Central memory CD4-positive, alpha-beta T cell (primary cell): ENCODE measurements around the gene C2orf80.
"Not testable (repeated sequence)": the region's sequence is repeated elsewhere in the genome, so short reads cannot be mapped to it uniquely, and the experiment has no call there.

Source experiments
- DNase-seq: peaks from one replicate; pipeline ENCODE4 v3.0.0; 2022
- total RNA-seq, 3 experiments: gene quantifications; one replicate each; lab custom pipeline; 2026; lab: John Stamatoyannopoulos, UW

Gene C2orf80
- 0 reads per million in 3 experiments for total RNA-seq

DNA sequence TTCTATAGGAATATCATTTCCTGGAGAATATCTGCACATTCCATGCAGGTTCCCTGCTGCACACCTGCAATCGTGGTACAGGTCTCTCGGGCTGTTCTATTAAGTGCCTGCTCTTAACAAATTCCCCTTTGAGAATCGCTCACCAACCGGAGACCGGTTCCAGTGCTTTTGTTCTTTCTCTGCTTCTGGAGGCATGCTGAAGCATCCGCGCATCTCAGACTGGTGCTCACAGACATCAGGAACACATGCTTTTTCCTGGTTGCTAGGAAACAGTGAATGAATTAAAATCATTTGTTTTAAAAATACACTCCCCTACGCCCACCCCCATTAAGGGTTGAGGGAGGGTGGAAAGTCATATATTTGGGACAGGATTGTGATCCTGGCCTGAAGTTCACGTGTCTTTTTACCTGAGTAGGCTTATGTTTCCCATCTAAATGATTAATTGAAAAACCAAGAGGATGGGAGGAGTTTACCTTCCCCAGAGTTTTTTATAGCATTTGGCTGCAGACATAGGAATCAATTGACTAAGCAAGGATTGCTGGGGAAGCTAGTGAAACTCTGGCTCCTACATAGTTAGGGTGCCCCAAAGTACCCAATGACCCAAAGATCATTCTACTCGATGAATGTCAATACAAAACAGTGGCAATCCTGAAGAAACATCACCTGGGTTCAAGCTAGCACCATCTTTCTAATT, at the start of gene C2orf80:
TSS of gene C2orf80 (minus strand) at position 221 of the 694 bp plus-strand sequence. CDS start 3,044 bp downstream, outside the sequence.
- no peak for DNase-seq

DNA sequence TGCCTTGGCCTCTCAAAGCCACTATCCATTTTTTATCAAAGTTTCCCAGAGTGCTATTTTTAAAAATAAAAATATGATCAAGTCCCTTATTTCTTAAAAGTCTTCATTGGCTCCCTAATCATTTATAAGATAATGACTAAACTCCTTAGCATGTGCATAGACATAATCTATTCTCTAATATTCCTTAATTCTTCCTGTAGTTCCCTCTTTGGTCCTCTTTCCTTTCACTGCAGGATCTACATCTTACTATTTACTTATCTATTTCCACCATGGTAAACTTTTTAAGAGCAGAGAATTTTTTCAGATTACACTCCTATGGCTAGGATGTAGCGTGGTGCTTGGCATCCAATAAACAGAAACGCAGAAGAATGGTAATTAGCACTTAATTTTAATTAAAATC, 46.0 kb upstream of the C2orf80 start:
- no peak for DNase-seq

GRCh38 chr2:208234786-208235185, 45.0 kb upstream of the C2orf80 start:
- DNase-seq, result no peak

DNA sequence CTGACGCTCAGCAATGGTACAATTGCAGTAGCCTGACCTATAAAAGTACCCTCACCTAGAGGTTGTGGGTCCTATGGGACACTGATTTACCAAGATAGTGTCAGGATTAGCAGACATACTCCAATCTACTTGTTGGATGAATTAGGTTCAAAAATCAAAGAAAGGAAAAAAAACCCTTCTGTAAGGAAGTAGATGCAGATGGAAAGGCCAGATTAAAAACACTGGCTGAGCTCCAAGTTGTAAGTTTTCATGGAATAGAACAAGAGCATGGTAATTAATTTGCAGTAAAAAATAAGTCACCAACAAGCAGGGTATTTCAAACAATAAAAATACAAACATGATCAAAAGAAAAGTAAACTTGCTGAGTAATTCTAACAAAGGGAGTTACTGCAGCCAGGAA, 38.6 kb upstream of the C2orf80 start:
- DNase-seq, result no peak

- no peak for DNase-seq
These were observed 37.9 kb upstream of the C2orf80 start for GRCh38 chr2:208227581-208228232.

GRCh38 chr2:208224802-208225201, 35.0 kb upstream of the C2orf80 start:
- no peak for DNase-seq

- no peak for DNase-seq
These were observed 32.5 kb upstream of the C2orf80 start for GRCh38 chr2:208222351-208222750.

- DNase-seq, result not testable (repeated sequence)
These were observed 32.0 kb upstream of the C2orf80 start for GRCh38 chr2:208221873-208222272.

DNA sequence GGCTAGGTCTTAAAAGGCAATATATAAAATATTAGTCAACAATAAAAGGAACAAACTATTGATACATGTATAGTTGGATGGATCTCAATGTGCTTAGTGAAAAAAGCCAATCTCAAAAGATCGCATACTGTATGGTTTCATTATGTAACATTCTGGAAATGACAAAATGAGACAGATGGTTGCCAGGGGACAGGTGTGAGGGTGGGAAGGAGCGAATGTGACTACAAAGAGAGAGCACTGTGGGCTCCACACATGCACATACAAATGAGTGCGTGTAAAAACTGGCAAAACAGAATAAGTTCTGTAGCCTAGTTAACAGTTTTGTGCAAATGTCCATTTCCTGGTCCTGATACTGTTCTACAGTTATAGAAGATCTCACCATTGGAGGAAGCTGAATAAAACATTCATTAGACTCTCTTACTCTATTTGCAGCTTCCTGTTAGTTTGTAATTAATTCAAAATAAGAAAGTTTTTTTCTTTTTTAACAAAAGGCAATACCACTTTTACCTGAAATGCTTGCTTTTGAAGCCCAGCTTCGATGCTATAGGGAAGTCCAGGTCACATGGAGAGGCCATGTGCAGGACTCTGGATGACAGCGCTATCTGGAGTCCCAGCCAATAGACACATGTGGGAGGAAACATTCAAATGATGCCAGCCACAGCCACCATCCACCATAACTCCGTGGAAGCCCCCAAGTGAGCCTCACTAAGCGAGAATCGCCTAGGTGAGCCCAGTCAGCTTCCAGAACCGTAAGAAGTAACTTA, 21.0 kb upstream of the C2orf80 start:
- DNase-seq, result no peak

DNA sequence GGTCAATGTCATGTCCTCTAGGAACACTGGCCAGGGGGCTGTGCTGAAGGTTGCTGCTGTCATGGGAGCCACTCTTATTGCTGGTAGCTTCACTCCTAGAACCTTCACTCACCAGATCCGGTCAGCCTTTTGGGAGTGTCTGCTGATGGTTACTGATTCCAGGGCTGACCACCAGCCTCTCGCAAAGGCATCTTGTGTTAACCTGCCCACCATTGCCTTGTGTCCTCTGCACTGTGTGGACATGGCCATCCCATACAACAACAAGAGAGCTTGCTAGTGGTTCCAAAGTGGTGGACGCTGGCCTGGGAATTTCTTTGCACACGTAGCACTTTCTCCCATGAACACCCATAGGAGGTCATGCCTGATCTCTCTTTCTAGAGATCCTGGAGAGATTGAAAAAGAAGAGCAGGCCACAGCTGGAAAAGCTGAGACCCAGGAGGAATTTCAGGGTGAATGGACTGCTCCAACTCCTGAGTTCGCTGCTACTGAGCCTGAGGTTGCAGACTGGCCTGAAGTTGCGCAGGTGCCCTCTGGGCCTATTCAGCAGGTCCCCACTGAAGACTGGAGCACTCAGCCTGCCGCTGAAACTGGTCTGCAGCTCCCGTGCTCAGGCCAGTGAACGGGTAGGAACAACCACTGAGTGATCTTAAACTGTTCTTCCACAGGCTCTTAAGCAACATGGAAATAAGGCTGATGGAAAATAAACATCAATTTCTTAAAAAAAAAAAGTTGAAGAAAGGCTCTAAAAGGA, 18.7 kb upstream of the C2orf80 start:
- no peak for DNase-seq

GRCh38 chr2:208207769-208208168, 17.9 kb upstream of the C2orf80 start:
- DNase-seq, result no peak

- DNase-seq, result no peak
These were observed 14.3 kb upstream of the C2orf80 start for GRCh38 chr2:208204166-208204565.

DNA sequence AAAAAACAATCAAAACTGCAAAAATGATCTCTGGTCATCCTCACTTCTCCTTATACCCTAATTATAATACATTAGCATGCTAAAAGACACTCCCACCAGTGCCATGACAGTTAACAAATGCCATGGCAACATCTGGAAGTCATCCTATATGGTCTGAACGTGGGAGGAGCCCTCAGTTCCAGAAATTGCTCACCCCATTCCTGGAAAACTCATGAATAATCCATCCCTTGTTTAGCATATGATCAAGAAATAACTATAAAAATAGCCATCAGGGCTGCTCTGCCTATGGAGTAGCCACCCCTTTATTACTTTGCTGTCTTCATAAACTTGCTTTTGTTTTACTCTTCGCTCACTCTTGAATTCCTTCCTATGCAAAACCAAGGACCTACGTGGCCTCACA, 5.7 kb upstream of the C2orf80 start:
- DNase-seq, result no peak

DNA sequence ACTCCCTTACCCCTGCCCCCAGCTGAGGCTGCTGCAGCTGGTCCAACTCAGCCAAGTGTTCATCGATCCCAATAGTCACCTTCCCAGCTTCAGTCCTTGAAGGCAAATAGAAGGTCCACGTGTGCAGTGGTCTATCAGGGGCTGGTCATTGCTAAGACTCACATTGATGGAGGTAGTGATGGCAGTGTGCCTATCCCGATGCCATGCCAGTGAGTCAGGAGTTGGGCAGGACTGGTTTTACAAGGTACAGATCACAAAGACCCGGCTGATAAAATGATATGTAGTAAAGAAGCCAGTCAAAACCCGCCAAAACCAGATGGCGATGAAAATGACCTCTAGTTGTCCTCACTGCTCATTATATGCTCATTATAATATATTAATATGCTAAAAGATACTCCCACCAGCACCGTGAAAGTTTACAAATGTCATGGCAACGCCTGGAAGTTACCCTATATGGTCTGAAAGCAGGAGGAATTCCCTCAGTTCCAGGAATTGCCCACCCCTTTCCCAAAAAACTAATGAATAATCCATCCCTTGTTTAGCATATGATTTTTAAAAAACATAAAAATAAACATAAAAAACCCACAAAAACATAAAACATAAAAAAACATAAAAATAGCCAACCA, 2.9 kb upstream of the C2orf80 start:
- no peak for DNase-seq

DNA sequence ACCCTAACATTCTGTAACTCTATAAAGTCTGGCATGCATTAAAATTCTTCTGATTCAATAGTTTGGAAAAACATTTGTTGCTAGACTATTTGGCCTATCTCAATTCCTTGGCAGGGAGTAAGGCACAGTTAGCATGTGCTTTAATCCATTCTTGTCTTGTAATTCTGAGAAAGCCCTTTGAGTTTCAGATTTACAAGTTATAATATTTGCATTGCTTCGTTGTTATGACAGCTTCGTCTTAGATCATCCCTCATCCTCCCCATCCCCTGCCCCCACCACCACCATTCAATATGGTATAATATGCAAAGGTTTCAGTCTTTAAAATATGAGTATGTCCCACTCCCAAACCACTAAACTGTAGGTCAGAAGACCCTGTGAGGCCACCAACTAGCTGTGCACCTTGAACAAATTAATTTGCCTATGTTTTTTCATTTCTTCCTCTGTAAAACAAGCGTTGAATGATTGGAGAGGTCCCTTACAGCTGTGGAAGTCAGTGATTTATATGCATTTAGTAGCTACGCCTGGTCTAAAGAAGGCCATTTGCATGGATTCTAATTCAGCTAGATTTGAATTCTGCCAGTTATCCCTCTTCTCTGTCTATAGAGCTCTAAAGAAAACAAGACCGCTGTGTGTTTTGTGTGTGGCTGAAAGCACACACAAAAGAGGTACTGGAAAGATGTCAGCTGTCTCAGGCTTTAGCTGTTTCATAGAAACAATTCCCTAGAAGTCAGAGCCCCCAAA, 591 bp downstream of the C2orf80 start:
- DNase-seq, result no peak

DNA sequence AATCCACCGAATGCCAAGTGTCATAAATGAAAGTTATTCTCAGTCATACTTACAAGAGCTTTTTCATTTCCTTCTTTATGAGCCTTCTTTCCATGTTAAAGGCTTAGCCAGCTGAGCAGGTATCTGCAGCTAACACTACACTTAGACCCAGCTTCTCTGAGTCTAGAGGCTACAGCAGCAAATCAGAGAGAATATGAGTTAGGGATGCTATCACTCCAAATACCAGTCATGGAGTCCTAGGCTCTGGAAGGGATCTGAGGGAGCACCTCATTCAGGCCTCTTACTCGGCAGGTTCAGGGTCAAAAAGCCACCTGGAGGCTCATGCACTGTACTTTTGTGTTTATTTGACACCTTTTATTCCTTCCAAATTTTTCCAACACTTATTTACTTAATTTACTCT, 2.9 kb downstream of the C2orf80 start:
- no peak for DNase-seq

DNA sequence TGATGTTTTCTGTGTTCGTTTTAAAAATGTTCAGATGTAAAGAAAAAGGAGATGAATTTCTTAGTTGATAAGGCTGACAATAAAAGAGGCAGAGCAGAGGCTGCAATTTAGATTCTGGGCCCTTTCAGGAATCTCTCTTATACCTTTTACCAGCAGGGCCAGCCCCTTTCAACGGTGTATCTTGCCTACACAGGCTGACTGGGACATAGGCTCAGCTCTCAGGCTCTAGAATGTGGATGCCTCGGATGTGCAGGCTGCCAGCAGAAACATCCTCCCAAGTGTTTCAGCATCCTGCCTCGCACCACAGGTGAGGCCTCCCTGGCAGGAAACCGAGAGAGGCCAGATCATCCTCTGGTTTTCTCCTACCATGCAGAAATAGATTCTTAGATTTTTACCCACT, 3.4 kb downstream of the C2orf80 start:
- DNase-seq, result no peak

- DNase-seq, result no peak
These were observed 5.7 kb downstream of the C2orf80 start for GRCh38 chr2:208183972-208184705.

- no peak for DNase-seq
These were observed 6.3 kb downstream of the C2orf80 start for GRCh38 chr2:208183526-208183925.

GRCh38 chr2:208182835-208183234, 7.0 kb downstream of the C2orf80 start:
- DNase-seq, result no peak

DNA sequence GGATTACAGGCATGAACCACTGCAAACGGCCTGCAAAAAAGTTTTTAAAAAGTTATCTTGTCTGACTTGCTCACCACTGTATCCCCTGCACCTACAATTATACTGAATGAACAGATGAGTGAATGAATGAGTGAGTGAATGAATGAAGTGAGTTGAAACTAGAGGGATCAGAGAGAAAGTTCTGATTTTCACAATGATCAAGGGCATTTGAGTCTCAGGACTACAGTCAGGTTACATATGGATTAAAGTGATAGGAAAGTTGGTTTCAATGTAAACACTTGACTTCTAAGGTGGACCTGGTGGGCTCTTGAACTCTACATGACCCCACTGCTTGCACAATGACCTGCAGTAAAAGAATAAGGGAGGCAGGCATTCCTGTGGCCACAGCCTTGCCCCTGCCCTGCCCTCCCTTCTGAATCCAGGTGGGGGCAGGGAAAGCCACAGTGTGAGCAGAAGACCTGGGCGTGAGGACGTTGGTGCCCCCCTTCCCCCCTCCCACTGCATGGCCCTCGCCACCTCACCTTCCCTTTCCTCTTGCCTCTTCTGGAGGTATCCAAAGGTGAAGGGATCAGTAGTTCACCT, 10.7 kb downstream of the C2orf80 start:
- DNase-seq, result no peak
